ENCODE measurements around the gene SORCS3. TPM values are rescaled to one million over a fixed set of nuclear protein-coding genes. Genes with fewer than 3 reads are reported as not detected.

The SORCS3 gene
- total RNA-seq, 1 experiment from 2014 or later: not detected

GRCh38 chr10:104875561-104875960 lies 234.5 kb downstream of the SORCS3 start:
- Histone ChIP-seq H3K4me3 (ENCODE audit: low read depth in 2 of 2, low read length in 2 of 2) (no peak overlapping the region), H3K4me1 (ENCODE audit: control insufficient read depth, insufficient read depth, low read length) (no peaks in the 10 kb centered on the region), H3K27me3 (ENCODE audit: control insufficient read depth, insufficient read depth, low read length) (no peaks in the 10 kb centered on the region), H3K9me3 (ENCODE audit: control insufficient read depth, insufficient read depth, low read depth, low read length) (no peaks in the 10 kb centered on the region), H3K36me3 (ENCODE audit: control insufficient read depth, insufficient read depth, low read length) (no peaks in the 10 kb centered on the region), H3K27ac (ENCODE audit: low read length) (no peak overlapping the region)
- POLR2A ChIA-PET: no interaction called here
- intact Hi-C loops (cut with micrococcal nuclease; ENCODE audit: unreplicated experiment): no loop called here
- DNase-seq (ENCODE audit: low read depth, low spot score) (no peak), ATAC-seq (no peak)
- CTCF ChIA-PET: no interaction called here
- TF ChIP-seq CTCF (IDR thresholded peaks at IDR 0.05): no peak
- no peak for TF ChIP-seq SIN3A (IDR thresholded peaks at IDR 0.05; ENCODE audit: borderline replicate concordance, insufficient read depth, low read depth, low read length)
- TF ChIP-seq REST (IDR thresholded peaks at IDR 0.05; ENCODE audit: insufficient read depth in 1 of 2, low read depth in 2 of 2, low read length in 1 of 2): no peak
- no peak for TF ChIP-seq TCF7L2 (IDR thresholded peaks at IDR 0.05; ENCODE audit: low read depth, low read length)
- no peak for TF ChIP-seq POLR2AphosphoS5 (IDR thresholded peaks at IDR 0.05; ENCODE audit: low read depth, low read length)
- no TSS peak for BruUV-seq (replicated peaks)
- in situ Hi-C loops (cut with HindIII; ENCODE audit: low pct_unique_long_range_greater_than_20kb, low sequenced_read_pairs): no loop called here

- ChIA-PET POLR2A (no interaction called here), CTCF (no interaction called here)
- H3K27ac ChIP-seq (ENCODE audit: low read length): no peak overlapping the region
- intact Hi-C loops (cut with micrococcal nuclease; ENCODE audit: unreplicated experiment) (no loop called here), in situ Hi-C loops (cut with HindIII; ENCODE audit: low pct_unique_long_range_greater_than_20kb, low sequenced_read_pairs) (no loop called here)
- no peaks in the 10 kb centered on the region for H3K4me1 ChIP-seq (ENCODE audit: control insufficient read depth, insufficient read depth, low read length)
- H3K36me3 ChIP-seq (ENCODE audit: control insufficient read depth, insufficient read depth, low read length): no peaks in the 10 kb centered on the region
- no peaks in the 10 kb centered on the region for H3K9me3 ChIP-seq (ENCODE audit: control insufficient read depth, insufficient read depth, low read depth, low read length)
- H3K27me3 ChIP-seq (ENCODE audit: control insufficient read depth, insufficient read depth, low read length): no peaks in the 10 kb centered on the region
- H3K4me3 ChIP-seq (ENCODE audit: low read depth in 2 of 2, low read length in 2 of 2): no peak overlapping the region
- no TSS peak for BruUV-seq (replicated peaks)
- DNase-seq (ENCODE audit: low read depth, low spot score) (no peak), ATAC-seq (no peak)
- TF ChIP-seq CTCF (IDR thresholded peaks at IDR 0.05): no peak
- no peak for TF ChIP-seq SIN3A (IDR thresholded peaks at IDR 0.05; ENCODE audit: borderline replicate concordance, insufficient read depth, low read depth, low read length)
- no peak for TF ChIP-seq POLR2AphosphoS5 (IDR thresholded peaks at IDR 0.05; ENCODE audit: low read depth, low read length)
- no peak for TF ChIP-seq TCF7L2 (IDR thresholded peaks at IDR 0.05; ENCODE audit: low read depth, low read length)
Observed at GRCh38 chr10:104880624-104881398, 239.7 kb downstream of the SORCS3 start.
